HepG2 (cell line): ENCODE data around the gene EPB41L4A.

Experiments
- ATF3 ChIP-seq: sonication (generic); formaldehyde crosslinking; IDR thresholded peaks from 2 replicates; pipeline ENCODE4 v1.4.0; 2020; ENCODE audit warnings: missing genetic modification reagents
- CTCF ChIP-seq: sonication (generic); formaldehyde crosslinking; IDR thresholded peaks from 2 replicates; pipeline ENCODE4 v1.5.0; 2020; ENCODE audit warnings: mild to moderate bottlenecking, missing genetic modification reagents, moderate library complexity
- IRF1 ChIP-seq: sonication (generic); formaldehyde crosslinking; IDR thresholded peaks from 2 replicates; pipeline ENCODE4 v1.4.0; 2020; ENCODE audit warnings: low read depth, mild to moderate bottlenecking, missing genetic modification reagents
- TCF7 ChIP-seq: sonication (generic); IDR thresholded peaks from 2 replicates; pipeline ENCODE4 v1.6.1; 2016; ENCODE audit warnings: antibody characterized with exemption, low read depth

- TF ChIP-seq IRF1 (CRISPR knock-in tag): no peak
- no peak for TF ChIP-seq TCF7
- TF ChIP-seq ATF3 (CRISPR knock-in tag): no peak
- no peak for TF ChIP-seq CTCF (CRISPR knock-in tag)
These were observed 191.0 kb downstream of the EPB41L4A start for GRCh38 chr5:112227911-112228631.
